OCI-LY3 (cell line): ENCODE data around the gene CDC42EP1.

ENCODE experiments used
- CTCF ChIP-seq: fragments of 200-600, 300-600 bp; sonication (generic); IDR thresholded peaks from 2 replicates; pipeline ENCODE4 v1.5.1; 2014; ENCODE audit warnings: antibody characterized with exemption, low read length, low read depth
- EZH2phosphoT487 ChIP-seq: fragments of 200-600 bp; shearing (Covaris generic); IDR thresholded peaks from 2 replicates; pipeline ENCODE4 v1.6.1; 2018; ENCODE audit warnings: antibody characterized with exemption, mixed run types, low read depth

DNA sequence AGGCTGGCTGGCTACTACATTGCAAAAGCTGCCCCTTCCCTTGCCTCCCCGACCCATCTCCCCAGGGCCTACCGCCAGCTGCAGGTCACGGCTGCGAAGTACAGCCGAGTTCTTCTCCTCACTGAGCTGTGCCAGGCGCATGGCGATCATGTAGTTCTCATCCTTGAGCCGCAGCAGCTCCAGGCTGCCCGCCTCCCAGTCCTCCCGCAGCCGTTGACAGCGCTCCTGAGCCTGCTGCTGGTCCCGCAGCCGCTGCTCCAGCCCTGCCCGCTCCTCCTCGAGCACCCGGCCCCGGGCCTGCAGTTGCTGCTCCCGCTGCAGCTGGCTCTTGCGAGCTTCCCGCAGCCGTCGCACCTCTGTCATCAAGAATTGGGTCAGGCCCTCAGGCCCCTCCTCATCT is 44.4 kb upstream of the CDC42EP1 start:
- TF ChIP-seq CTCF (no peak), EZH2phosphoT487 (no peak)
